GM06990 (cell line): ENCODE measurements around the gene GRM8.

Source experiments
- DNase-seq: peaks from one replicate; pipeline ENCODE4 v3.0.0-alpha.2; 2011; ENCODE audit not compliant: insufficient read length; ENCODE audit errors: extremely low read depth
- H3K27me3 ChIP-seq: replicated peaks from 2 replicates; pipeline ENCODE4 v1.6.0; 2011; ENCODE audit warnings: low read length; ENCODE audit not compliant: control insufficient read depth, insufficient read depth
- H3K36me3 ChIP-seq: 2 replicates; pipeline ENCODE4 v1.5.1; 2011; ENCODE audit warnings: low read length; ENCODE audit not compliant: control insufficient read depth, insufficient read depth
- H3K4me3 ChIP-seq: replicated peaks from 2 replicates; pipeline ENCODE4 v1.5.1; 2011; ENCODE audit warnings: low read depth, mild to moderate bottlenecking, control low read depth, low read length
- TF ChIP-seq, protein P1 (sequence below): IDR thresholded peaks from 2 replicates; pipeline ENCODE4 v1.5.1; 2011; ENCODE audit warnings: low read length, control low read depth, mild to moderate bottlenecking, inconsistent platforms; ENCODE audit not compliant: insufficient read depth, poor library complexity, severe bottlenecking

GRM8 gene

DNA sequence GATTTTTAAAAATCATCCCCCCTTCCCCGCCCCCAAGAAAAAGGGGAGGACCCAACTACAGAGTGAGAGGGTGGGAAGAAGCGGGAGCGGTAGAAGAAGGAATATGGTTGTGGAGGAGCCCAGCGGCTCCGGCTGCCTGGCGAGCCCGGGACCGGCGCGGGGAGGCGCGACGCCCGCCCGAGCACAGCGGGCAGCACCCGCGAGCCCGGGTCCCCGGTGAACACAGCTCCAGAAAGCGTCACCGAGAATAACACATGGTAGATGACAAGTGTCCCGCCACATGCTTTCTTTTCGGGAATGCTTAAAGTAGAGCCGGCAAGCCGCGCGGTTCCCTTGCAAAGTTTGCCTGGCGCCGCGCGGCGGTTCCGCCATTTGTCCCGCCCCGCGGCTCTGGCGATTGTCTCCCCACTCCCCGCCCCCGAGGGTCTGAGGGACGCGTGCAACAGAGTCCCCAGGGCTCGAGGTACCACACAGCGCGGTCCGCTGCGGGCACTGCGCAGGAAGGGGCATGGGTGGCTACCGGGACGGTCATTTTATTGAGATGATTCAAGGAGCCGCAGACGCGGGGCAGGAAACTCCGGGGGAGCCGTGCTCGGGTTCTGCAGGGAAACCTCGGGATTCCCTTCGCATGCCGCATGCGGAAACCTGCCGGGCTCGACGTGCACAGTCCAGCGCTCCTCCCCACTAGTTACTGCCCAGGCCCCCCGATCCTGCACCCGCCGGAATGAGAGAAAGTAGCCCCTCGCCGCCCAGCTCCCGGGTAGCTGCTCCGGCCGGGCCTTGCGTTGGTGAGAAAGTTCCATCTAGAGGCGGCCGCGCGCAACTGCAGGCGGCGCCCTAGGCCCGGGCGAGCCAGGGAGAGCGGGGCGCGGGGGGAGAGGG, 781 bp upstream of the GRM8 start:
- H3K27me3 ChIP-seq, result peaks cover 5% of the 10 kb centered on the region
- no peaks in the 10 kb centered on the region for H3K36me3 ChIP-seq
- DNase-seq, result peak; percentile 66
- TF ChIP-seq, protein P1, sequence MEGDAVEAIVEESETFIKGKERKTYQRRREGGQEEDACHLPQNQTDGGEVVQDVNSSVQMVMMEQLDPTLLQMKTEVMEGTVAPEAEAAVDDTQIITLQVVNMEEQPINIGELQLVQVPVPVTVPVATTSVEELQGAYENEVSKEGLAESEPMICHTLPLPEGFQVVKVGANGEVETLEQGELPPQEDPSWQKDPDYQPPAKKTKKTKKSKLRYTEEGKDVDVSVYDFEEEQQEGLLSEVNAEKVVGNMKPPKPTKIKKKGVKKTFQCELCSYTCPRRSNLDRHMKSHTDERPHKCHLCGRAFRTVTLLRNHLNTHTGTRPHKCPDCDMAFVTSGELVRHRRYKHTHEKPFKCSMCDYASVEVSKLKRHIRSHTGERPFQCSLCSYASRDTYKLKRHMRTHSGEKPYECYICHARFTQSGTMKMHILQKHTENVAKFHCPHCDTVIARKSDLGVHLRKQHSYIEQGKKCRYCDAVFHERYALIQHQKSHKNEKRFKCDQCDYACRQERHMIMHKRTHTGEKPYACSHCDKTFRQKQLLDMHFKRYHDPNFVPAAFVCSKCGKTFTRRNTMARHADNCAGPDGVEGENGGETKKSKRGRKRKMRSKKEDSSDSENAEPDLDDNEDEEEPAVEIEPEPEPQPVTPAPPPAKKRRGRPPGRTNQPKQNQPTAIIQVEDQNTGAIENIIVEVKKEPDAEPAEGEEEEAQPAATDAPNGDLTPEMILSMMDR, result peak; percentile 93
- peak overlapping the region; percentile 67 for H3K4me3 ChIP-seq

DNA sequence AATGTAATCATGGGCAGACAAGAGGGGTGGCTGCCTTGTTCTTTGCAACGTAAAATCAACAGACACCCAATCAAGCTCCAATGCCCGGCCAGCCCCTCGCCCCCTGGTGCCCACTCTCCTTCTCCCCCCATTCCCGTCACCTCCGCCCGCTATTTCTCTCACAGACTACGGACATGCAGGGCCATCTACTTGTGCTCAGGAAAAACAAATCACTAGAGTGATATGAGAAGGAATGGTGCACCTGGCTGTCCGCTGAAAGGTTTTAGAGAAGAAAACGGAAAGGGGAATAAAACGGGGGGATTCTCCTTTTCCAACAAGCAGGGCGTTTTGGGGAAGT, 396 bp downstream of the GRM8 start:
- Histone ChIP-seq H3K36me3 (no peaks in the 10 kb centered on the region), H3K27me3 (peaks cover 6% of the 10 kb centered on the region), H3K4me3 (peak overlapping the region; percentile 50)
- TF ChIP-seq, protein P1, result no peak
- DNase-seq, result no peak

DNA sequence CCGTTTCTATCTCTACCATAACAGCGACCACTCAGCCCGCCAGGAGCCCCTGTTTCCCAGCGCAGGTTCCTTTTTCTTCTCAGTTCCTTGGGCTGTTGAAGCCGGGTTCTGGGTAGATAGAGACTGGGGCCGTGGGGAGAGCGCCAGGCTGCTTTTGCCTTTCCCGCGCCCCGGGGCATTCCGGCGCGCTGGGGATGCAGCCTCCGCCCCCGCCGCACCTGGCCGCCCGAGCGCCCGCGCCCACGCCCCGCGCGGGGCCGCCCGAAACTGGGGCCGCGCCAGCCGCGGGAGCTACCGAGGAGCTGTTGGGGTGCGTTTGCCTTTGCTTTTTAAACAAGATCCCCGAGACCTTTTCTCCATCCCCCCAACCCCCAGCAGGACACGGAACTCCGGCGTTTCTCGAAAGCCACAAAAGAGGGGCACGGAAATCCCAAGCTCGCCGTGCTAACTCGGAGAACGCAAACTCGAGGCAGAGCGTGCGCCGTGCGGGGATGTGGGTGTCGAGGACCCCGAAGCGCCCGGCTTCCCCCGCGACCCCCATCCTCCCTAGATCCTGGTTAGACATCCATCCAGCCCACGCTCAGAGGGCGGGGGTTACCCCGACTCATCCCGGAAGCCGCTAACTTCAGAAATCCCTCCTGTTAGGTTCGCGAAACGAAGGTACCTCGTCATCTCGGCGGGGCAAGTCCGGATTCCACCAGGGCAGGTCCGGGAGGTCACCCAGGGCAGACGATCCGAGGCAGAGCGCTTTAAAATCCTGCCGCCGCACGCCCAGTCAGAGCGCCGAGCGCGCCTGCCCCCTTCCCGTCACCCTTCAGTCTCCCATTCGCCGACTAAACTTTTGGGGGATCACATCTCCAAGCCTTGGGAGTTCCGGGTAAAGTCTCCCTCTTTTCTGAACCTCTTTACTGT, 1.0 kb downstream of the GRM8 start:
- DNase-seq, result peak; percentile 34
- TF ChIP-seq, protein P1, result no peak
- H3K4me3 ChIP-seq, result peak overlapping the region; percentile 50
- no peaks in the 10 kb centered on the region for H3K36me3 ChIP-seq
- H3K27me3 ChIP-seq, result peaks cover 6% of the 10 kb centered on the region

DNA sequence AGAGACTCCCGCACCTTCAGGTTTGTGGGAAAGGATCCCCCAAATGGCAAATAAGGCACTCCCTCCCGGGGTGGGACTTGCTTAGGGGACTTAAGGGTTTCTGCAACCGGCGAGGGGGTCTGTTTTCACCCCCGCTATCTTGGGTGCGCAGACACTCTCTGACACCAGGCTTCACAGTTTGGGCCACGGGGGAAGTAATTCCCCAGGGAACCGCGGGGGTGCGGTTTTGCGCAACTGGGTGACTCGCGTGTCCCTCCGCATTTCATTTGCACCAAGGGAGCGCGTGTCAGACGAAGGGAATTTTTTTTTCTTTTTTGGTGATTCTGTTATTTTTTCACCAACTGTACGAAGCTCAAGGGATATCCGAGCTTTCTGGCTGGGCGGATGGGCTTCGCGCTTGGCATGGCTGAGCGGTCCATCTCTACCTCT, 1.7 kb downstream of the GRM8 start:
- peak; percentile 7 for DNase-seq
- Histone ChIP-seq H3K27me3 (peaks cover 6% of the 10 kb centered on the region), H3K36me3 (no peaks in the 10 kb centered on the region), H3K4me3 (no peak overlapping the region; the same call in 1 of the 2 replicates)
- TF ChIP-seq, protein P1, result no peak

DNA sequence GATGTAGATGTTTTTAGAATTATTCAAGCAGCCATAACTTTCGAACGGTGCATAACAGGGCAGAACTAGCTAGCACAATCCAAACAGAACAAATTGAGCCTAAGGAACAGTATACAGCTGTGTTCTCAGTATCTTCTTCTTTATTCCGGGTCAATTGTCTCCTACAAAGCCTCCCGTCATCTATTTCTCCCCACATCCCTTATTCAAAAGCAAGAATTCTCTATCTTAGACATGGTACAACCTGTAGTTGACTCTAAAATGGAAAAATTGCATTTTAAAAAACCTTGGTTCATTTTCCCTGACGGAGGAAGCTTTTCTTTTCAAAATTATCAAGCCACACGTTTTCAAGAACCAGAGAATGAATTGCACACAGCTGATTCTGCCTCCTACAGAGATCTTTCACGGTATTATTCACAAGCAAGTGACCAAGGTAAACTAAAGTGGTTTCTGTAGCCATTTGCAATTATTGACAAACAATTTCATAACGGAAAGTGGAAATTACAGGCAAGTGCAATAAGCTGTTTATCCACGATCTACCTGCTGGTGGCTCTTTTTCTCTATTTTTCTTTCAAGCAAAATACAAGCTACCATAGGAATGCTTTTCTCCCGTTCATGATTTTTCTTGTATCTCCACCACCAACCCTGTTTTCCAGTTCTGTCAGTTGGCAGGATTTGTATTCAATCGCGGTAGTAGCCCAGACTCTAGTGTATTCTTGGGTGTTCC, 2.3 kb downstream of the GRM8 start:
- TF ChIP-seq, protein P1, result no peak
- Histone ChIP-seq H3K27me3 (peaks cover 6% of the 10 kb centered on the region), H3K4me3 (no peak overlapping the region), H3K36me3 (no peaks in the 10 kb centered on the region)
- DNase-seq, result no peak
